Renal pelvis (tissue), 12 donors: ENCODE measurements around the gene RNF114. TPM values are rescaled to one million over a fixed set of nuclear protein-coding genes. Genes with fewer than 3 reads are reported as not detected.

Experiments used
- DNase-seq: peaks from one replicate; pipeline ENCODE4 v3.0.0-alpha.2; 2013
- long read RNA-seq, 16 experiments: transcript quantifications; one replicate each; lab custom pipeline, GENCODE V29; 2026
- polyA plus RNA-seq, 3 donors: library from polyadenylated mRNA; unstranded; fragments of 120-200 nt; gene quantifications; one replicate each; pipeline ENCODE4 v1.2.1, GENCODE V29; 2013; ENCODE audit not compliant: insufficient read length in 3 of 3

The RNF114 gene, protein sequence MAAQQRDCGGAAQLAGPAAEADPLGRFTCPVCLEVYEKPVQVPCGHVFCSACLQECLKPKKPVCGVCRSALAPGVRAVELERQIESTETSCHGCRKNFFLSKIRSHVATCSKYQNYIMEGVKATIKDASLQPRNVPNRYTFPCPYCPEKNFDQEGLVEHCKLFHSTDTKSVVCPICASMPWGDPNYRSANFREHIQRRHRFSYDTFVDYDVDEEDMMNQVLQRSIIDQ
- polyA plus RNA-seq: 10 to 100 TPM; 64.7 to 82.7 (median 80.5) TPM
- long read RNA-seq, donor 1, transcript RNF114-201 (6 exons, 2,503 nt): major isoform, 29 of 30 reads
- long read RNA-seq, donor 1, partial matches to known transcripts: 0 of 30 reads
- long read RNA-seq, donor 1, other reads (novel, unspliced or antisense): 0 of 30 reads
- long read RNA-seq, donor 2, transcript RNF114-201 (6 exons, 2,503 nt): major isoform, 26 of 33 reads
- long read RNA-seq, donor 2, partial matches to known transcripts: 0 of 33 reads
- long read RNA-seq, donor 2, other reads (novel, unspliced or antisense): 7 of 33 reads
- long read RNA-seq, donor 3, transcript RNF114-201 (6 exons, 2,503 nt): major isoform, 34 of 36 reads
- long read RNA-seq, donor 3, partial matches to known transcripts: 0 of 36 reads
- long read RNA-seq, donor 3, other reads (novel, unspliced or antisense): 0 of 36 reads
- long read RNA-seq, donor 4, transcript RNF114-201 (6 exons, 2,503 nt): major isoform, 21 of 27 reads
- long read RNA-seq, donor 4, partial matches to known transcripts: 0 of 27 reads
- long read RNA-seq, donor 4, other reads (novel, unspliced or antisense): 0 of 27 reads
- long read RNA-seq, donor 5, transcript RNF114-201 (6 exons, 2,503 nt): major isoform, 13 of 18 reads
- long read RNA-seq, donor 5, partial matches to known transcripts: 5 of 18 reads
- long read RNA-seq, donor 5, other reads (novel, unspliced or antisense): 0 of 18 reads
- long read RNA-seq, donor 6, transcript RNF114-207 (4 exons, 2,006 nt): minor isoform, 7 of 29 reads
- long read RNA-seq, donor 6, transcript RNF114-201 (6 exons, 2,503 nt): major isoform, 20 of 29 reads
- long read RNA-seq, donor 6, partial matches to known transcripts: 0 of 29 reads
- long read RNA-seq, donor 6, other reads (novel, unspliced or antisense): 0 of 29 reads
- long read RNA-seq, donor 7, transcript RNF114-201 (6 exons, 2,503 nt): major isoform, 31 of 46 reads
- long read RNA-seq, donor 7, partial matches to known transcripts: 12 of 46 reads
- long read RNA-seq, donor 7, other reads (novel, unspliced or antisense): 0 of 46 reads
- long read RNA-seq, donor 8, transcript RNF114-201 (6 exons, 2,503 nt): major isoform, 15 of 20 reads
- long read RNA-seq, donor 8, partial matches to known transcripts: 0 of 20 reads
- long read RNA-seq, donor 8, other reads (novel, unspliced or antisense): 0 of 20 reads
- long read RNA-seq, donor 9, transcript RNF114-201 (6 exons, 2,503 nt): major isoform, 32 of 41 reads
- long read RNA-seq, donor 9, partial matches to known transcripts: 6 of 41 reads
- long read RNA-seq, donor 9, other reads (novel, unspliced or antisense): 0 of 41 reads
- long read RNA-seq, donor 10, transcript RNF114-206 (2 exons, 565 nt): minor isoform, 8 of 40 reads
- long read RNA-seq, donor 10, transcript RNF114-207 (4 exons, 2,006 nt): minor isoform, 8 of 40 reads
- long read RNA-seq, donor 10, transcript RNF114-201 (6 exons, 2,503 nt): major isoform, 16 of 40 reads
- long read RNA-seq, donor 10, partial matches to known transcripts: 6 of 40 reads
- long read RNA-seq, donor 10, other reads (novel, unspliced or antisense): 0 of 40 reads
- long read RNA-seq, donor 11, transcript RNF114-201 (6 exons, 2,503 nt): major isoform, 19 of 24 reads
- long read RNA-seq, donor 11, partial matches to known transcripts: 0 of 24 reads
- long read RNA-seq, donor 11, other reads (novel, unspliced or antisense): 0 of 24 reads
- long read RNA-seq, donor 12, transcript RNF114-207 (4 exons, 2,006 nt): minor isoform, 7 of 66 reads
- long read RNA-seq, donor 12, transcript RNF114-201 (6 exons, 2,503 nt): major isoform, 55 of 66 reads
- long read RNA-seq, donor 12, partial matches to known transcripts: 0 of 66 reads
- long read RNA-seq, donor 12, other reads (novel, unspliced or antisense): 0 of 66 reads
- long read RNA-seq, donor 13, transcript RNF114-201 (6 exons, 2,503 nt): major isoform, 12 of 16 reads
- long read RNA-seq, donor 13, partial matches to known transcripts: 0 of 16 reads
- long read RNA-seq, donor 13, other reads (novel, unspliced or antisense): 0 of 16 reads
- long read RNA-seq, donor 14, transcript RNF114-201 (6 exons, 2,503 nt): major isoform, 41 of 62 reads
- long read RNA-seq, donor 14, partial matches to known transcripts: 16 of 62 reads
- long read RNA-seq, donor 14, other reads (novel, unspliced or antisense): 0 of 62 reads
- long read RNA-seq, donor 15, transcript RNF114-207 (4 exons, 2,006 nt): minor isoform, 6 of 40 reads
- long read RNA-seq, donor 15, transcript RNF114-201 (6 exons, 2,503 nt): major isoform, 29 of 40 reads
- long read RNA-seq, donor 15, partial matches to known transcripts: 0 of 40 reads
- long read RNA-seq, donor 15, other reads (novel, unspliced or antisense): 0 of 40 reads
- long read RNA-seq, donor 16, transcript RNF114-201 (6 exons, 2,503 nt): major isoform, 29 of 38 reads
- long read RNA-seq, donor 16, partial matches to known transcripts: 6 of 38 reads
- long read RNA-seq, donor 16, other reads (novel, unspliced or antisense): 0 of 38 reads

DNA sequence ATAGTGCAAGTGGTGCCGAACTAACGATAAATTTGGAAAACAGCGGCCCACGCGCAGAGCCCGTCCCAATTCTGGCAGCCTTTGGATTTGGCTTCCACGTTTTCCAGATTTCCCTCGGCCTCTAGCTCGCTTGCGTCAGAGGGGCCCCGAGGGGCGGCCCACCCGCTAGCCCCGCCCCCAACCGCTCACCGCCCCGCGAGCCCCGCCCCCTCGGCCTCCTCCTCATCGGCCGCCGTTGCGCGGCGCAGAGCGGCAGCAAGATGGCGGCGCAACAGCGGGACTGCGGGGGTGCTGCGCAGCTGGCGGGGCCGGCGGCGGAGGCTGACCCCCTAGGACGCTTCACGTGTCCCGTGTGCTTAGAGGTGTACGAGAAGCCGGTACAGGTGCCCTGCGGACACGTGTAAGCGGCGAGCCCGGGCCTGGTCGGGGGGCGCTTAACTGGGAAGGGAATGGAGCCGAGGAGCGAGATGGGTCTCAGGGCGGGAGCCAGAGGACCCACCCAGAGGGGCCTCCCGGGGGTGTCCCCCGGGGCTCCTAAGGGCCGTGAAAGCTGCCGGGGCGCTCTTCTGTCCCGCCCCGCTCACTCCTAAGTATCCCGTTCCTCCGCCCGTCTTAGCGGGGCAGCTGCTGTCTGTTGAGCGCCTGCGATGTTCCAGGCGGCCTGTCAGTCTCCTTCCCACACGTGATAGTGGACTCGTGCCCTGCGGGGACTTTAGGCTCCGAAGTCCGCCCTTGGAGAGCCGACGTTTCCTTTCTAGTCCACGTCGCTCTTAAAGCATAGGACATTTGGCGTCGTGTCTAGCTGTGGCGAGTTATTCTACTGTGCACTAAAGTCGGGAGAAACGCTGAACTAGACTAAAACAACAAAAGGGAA lies at the start of gene RNF114:
RNF114 (plus strand) TSS at position 245 of the 874 bp plus-strand sequence; CDS start at position 261, 16 bp downstream.
- peak; percentile 93 for DNase-seq

- DNase-seq: no peak
Observed at GRCh38 chr20:49886571-49887213, 49.5 kb upstream of the RNF114 start.

GRCh38 chr20:49887251-49888211 lies 48.7 kb upstream of the RNF114 start:
- DNase-seq: no peak

- peak; percentile 65 for DNase-seq
Observed at GRCh38 chr20:49888212-49889000, 47.8 kb upstream of the RNF114 start.

- no peak for DNase-seq
Observed at GRCh38 chr20:49889001-49889934, 46.9 kb upstream of the RNF114 start.

GRCh38 chr20:49889935-49890333 lies 46.3 kb upstream of the RNF114 start:
- DNase-seq: no peak

DNA sequence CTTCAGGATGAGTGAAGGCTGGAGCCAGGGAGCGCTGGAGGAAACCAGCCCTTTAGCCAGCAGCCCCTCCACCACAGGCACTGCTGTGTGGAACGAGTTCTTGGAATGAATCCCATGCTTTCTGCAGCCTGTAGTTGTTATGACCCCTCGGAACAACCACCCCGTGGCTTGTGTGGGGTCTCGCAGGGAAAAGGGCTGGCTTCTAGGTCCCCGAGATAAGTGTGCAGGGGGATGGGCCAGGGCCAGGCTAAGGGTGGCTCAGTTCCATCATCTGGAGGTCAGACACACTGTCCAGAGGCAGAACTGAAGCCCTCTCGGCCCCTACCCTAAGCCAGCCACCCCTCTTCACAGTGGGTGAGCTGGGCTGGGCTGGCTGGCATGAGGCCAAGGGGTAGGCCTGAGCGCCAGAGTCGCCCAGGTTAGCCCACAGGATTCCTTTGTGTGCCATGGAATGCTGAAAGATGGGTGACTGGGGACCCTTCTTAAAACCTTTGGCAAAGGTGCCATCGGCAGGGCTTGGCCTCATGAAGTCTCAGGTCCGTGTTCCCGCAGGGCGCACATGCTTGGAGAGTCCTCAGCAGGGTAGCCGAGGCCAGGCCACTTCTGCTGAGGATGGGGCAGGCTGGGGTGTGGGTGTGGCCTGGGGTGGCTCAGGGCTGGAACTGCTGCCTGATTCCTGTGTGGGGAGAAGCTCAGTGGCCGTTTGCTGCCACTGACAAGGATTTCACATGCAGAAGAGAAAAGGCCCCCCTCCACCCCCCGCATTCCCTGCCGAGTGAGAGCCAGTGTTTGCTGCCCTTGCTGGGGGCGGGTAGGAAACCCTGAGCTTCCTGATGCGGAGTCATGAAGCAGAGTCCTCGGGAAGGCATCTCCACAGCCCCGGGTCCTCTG lies 45.5 kb upstream of the RNF114 start:
- DNase-seq: no peak

DNA sequence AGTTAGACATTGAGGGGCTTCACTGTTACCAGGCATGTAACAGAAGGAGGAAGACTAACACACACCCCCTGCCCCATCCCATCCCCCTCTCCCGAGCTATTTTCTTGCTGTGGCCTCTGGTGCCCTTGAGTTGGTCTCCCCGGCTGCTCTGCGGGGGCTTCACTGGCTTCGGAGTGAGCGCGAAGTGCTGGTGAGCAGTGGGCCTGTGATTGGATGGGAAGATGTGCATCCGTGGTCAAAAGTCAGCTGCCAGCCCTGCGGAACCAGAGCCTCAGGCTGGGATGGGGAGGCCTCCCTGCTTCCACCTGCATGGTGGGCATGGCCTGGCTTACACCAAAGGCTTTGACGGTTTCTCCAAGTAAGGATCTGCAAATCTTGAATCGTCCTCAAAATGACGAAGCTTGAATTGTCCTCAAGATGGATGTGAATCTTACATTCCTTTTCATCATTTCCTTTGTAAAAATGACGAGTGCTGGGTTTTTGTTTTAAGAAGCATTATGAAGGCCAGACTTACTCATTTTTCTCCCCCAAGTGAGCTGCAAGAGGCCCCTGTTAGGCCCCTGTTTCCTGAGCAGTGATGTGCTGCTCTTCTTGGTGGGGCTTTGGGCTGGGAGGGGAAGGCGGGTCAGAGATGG lies 44.6 kb upstream of the RNF114 start:
- no peak for DNase-seq

DNA sequence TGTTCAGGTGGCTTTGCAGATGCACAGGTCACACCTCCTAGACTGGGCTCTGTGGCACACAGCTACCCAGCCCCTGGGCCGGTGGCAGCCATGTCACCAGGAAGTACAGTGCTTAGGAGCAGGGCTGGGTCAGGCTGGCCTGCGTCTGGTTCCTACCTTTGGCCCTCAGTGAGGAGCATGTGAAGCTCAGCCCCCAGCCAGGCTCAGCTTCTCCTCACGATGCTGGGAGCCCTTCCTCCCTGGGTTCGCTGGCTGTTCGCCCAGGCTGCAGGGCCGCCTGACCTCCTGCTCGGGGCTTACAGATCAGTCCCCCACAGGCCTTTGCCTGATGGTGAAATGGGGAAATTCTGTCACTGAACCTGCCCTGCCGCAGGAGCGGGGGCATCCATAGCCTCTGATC lies 43.9 kb upstream of the RNF114 start:
- DNase-seq: no peak

GRCh38 chr20:49892817-49893216 lies 43.4 kb upstream of the RNF114 start:
- no peak for DNase-seq

- no peak for DNase-seq
Observed at GRCh38 chr20:49893242-49894072, 42.7 kb upstream of the RNF114 start.
